Activated gamma-delta T cell treated with anti-CD3 and anti-CD28 coated beads, Interleukin-2, amount 50 U/mL, for 16 hours (primary cell): ENCODE data around the gene PLCB2.

Source experiments
- DNase-seq: peaks from one replicate; pipeline ENCODE4 v3.0.0-alpha.2; 2020; ENCODE audit warnings: low read depth

PLCB2 gene

GRCh38 chr15:40249477-40250303 is 58.0 kb downstream of the PLCB2 start:
- no peak for DNase-seq

GRCh38 chr15:40248006-40248783 is 59.5 kb downstream of the PLCB2 start:
- no peak for DNase-seq

GRCh38 chr15:40247406-40247971 is 60.2 kb downstream of the PLCB2 start:
- no peak for DNase-seq

- DNase-seq, result no peak
Observed at GRCh38 chr15:40246496-40247280, 61.0 kb downstream of the PLCB2 start.

- DNase-seq, result no peak
Observed at GRCh38 chr15:40245666-40246450, 61.9 kb downstream of the PLCB2 start.

GRCh38 chr15:40244961-40245523 is 62.7 kb downstream of the PLCB2 start:
- no peak for DNase-seq

GRCh38 chr15:40243126-40243810 is 64.5 kb downstream of the PLCB2 start:
- DNase-seq, result no peak

- DNase-seq, result no peak
Observed at GRCh38 chr15:40242601-40243000, 65.1 kb downstream of the PLCB2 start.

- no peak for DNase-seq
Observed at GRCh38 chr15:40242213-40242599, 65.5 kb downstream of the PLCB2 start.

- no peak for DNase-seq
Observed at GRCh38 chr15:40241269-40242212, 66.2 kb downstream of the PLCB2 start.

GRCh38 chr15:40240619-40241221 is 67.0 kb downstream of the PLCB2 start:
- DNase-seq, result no peak

- DNase-seq, result no peak
Observed at GRCh38 chr15:40239693-40240618, 67.8 kb downstream of the PLCB2 start.

- DNase-seq, result no peak
Observed at GRCh38 chr15:40239404-40239692, 68.4 kb downstream of the PLCB2 start.

GRCh38 chr15:40238532-40239403 is 69.0 kb downstream of the PLCB2 start, which contains the start of gene PAK6:
TSS of gene PAK6 (plus strand) at chr15:40239063. CDS start at chr15:40264786, 25,723 bp downstream.
- DNase-seq, result no peak
